GM12891 (cell line): ENCODE results near the gene CDX2.

Experiments used
- POLR2A ChIP-seq: IDR thresholded peaks from 2 replicates; pipeline ENCODE4 v1.6.1; 2011; ENCODE audit warnings: low read depth, low read length, control low read depth
- POLR2AphosphoS5 ChIP-seq: IDR thresholded peaks from 2 replicates; pipeline ENCODE4 v1.6.1; 2011; ENCODE audit warnings: low read depth, low read length, control low read depth
- POU2F2 ChIP-seq: IDR thresholded peaks from 2 replicates; pipeline ENCODE4 v1.6.1; 2011; ENCODE audit warnings: low read depth, mild to moderate bottlenecking, control low read depth, low read length, moderate library complexity
- SPI1 ChIP-seq: IDR thresholded peaks from 2 replicates; pipeline ENCODE4 v1.6.1; 2011; ENCODE audit warnings: low read depth, low read length, control low read depth
- TAF1 ChIP-seq: IDR thresholded peaks from 2 replicates; pipeline ENCODE4 v1.6.1; 2011; ENCODE audit warnings: low read depth, low read length, control low read depth

- TF ChIP-seq POLR2A (no peak), SPI1 (no peak), TAF1 (no peak), POU2F2 (no peak), POLR2AphosphoS5 (no peak)
These were observed 47.6 kb downstream of the CDX2 start for GRCh38 chr13:27921421-27921960.
